Measurements from ENCODE around the gene CSRP3. TPM values are rescaled to one million over a fixed set of nuclear protein-coding genes. Genes with fewer than 3 reads are reported as not detected.

CSRP3 gene
- total RNA-seq, 1 donor from 2014 or later = not detected

DNA sequence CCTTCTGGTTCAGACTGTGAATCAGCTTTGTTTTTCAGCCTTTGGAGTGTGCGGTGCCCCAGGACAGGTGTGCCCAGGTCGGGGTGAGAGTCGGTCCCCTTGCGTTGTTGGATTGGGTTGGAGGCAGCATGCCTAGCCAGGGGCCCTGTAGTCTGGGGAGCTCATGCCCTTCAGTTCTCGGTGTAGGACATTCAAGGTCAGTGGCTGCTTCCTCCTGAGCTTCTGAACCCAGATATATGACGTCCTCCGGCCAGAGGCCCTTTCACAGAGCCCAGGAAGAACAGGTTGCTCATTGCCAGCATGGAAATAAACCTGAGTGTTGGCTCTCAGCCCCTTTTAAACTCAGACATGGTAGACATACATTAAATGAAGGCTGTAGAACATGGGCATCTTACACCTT, 2.7 kb downstream of the CSRP3 start:
- TF ChIP-seq, protein P1, sequence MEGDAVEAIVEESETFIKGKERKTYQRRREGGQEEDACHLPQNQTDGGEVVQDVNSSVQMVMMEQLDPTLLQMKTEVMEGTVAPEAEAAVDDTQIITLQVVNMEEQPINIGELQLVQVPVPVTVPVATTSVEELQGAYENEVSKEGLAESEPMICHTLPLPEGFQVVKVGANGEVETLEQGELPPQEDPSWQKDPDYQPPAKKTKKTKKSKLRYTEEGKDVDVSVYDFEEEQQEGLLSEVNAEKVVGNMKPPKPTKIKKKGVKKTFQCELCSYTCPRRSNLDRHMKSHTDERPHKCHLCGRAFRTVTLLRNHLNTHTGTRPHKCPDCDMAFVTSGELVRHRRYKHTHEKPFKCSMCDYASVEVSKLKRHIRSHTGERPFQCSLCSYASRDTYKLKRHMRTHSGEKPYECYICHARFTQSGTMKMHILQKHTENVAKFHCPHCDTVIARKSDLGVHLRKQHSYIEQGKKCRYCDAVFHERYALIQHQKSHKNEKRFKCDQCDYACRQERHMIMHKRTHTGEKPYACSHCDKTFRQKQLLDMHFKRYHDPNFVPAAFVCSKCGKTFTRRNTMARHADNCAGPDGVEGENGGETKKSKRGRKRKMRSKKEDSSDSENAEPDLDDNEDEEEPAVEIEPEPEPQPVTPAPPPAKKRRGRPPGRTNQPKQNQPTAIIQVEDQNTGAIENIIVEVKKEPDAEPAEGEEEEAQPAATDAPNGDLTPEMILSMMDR (IDR thresholded peaks at IDR 0.05) = no peak
- Mint-ChIP-seq H3K36me3 (ENCODE audit: low read depth) (no peaks in the 10 kb centered on the region), H3K4me3 (no peak overlapping the region), H3K27me3 (peaks cover 13% of the 10 kb centered on the region), H3K4me1 (no peaks in the 10 kb centered on the region), H3K27ac (no peak overlapping the region), H3K9me3 (no peaks in the 10 kb centered on the region)
- intact Hi-C loops (cut with micrococcal nuclease) = no loop called here
- no peak for ATAC-seq (ENCODE audit: low read depth)
- CTCF ChIA-PET = no interaction called here
- DNase-seq = no peak
- POLR2A ChIA-PET = no interaction called here

DNA sequence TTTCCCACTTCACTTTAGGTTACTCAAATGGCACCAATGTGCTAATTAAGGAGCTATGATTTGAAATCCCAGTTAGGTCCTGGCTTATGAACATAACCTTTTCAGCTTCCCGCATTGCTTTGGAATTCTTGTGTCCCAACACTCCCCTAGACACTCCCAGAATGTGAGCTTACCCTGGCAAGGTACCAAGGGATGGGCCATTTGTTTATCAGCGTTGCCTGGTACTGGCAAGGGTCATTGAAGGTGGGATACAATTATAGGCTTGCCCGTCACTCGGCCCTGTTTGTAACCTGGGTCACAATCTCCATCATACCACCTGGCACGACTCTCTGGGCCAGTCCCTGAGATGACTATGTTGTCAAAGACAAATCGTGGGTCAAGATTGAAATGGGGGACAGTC, 5.4 kb downstream of the CSRP3 start:
- no peak for DNase-seq
- ChIA-PET POLR2A (no interaction called here), CTCF (no interaction called here)
- Mint-ChIP-seq H3K4me1 (no peaks in the 10 kb centered on the region), H3K4me3 (no peak overlapping the region), H3K36me3 (ENCODE audit: low read depth) (no peaks in the 10 kb centered on the region), H3K27me3 (peaks cover 10% of the 10 kb centered on the region), H3K9me3 (no peaks in the 10 kb centered on the region), H3K27ac (no peak overlapping the region)
- intact Hi-C loops (cut with micrococcal nuclease) = no loop called here
- TF ChIP-seq, protein P1 (IDR thresholded peaks at IDR 0.05) = no peak
- no peak for ATAC-seq (ENCODE audit: low read depth)

DNA sequence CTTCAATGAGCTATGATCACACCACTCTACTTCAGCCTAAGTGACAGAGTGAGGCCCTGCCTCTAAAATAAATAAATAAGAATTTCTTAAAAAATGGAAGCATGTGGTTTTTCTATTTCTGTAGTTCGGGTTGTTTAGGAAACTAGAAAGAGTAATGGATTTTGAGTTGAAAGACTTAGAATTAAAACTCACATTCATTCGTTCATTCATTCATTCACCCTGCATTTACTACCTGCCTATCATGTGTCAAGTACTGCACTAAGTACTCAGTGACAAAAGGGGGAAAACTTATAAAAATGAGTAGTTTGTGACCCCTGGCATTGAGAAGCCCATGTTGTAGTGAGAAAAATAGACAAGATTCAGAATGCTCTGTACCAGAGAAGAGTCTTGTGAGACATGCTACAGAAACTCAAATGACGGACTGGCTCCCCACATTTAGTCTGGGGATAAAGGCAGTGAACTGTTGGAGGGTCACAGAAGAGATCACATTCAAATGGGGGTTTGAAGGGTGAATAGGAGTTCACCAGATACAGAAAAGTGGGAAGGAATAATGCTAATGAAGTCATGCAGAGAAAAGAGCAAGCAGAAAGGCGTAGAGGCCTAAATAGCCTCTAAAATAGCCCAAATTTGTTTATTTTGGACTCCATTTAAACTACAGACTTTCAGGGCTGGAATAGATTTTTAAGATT, 7.0 kb downstream of the CSRP3 start:
- intact Hi-C loops (cut with micrococcal nuclease) = no loop called here
- no peaks in the 10 kb centered on the region for H3K4me1 Mint-ChIP-seq
- no peak overlapping the region for H3K4me3 Mint-ChIP-seq
- H3K27me3 Mint-ChIP-seq = peaks cover 3% of the 10 kb centered on the region
- ChIA-PET CTCF (no interaction called here), POLR2A (no interaction called here)
- DNase-seq (no peak), ATAC-seq (ENCODE audit: low read depth) (no peak)
- no peak overlapping the region for H3K27ac Mint-ChIP-seq
- TF ChIP-seq, protein P1 (IDR thresholded peaks at IDR 0.05) = no peak
- no peaks in the 10 kb centered on the region for H3K9me3 Mint-ChIP-seq
- no peaks in the 10 kb centered on the region for H3K36me3 Mint-ChIP-seq (ENCODE audit: low read depth)

DNA sequence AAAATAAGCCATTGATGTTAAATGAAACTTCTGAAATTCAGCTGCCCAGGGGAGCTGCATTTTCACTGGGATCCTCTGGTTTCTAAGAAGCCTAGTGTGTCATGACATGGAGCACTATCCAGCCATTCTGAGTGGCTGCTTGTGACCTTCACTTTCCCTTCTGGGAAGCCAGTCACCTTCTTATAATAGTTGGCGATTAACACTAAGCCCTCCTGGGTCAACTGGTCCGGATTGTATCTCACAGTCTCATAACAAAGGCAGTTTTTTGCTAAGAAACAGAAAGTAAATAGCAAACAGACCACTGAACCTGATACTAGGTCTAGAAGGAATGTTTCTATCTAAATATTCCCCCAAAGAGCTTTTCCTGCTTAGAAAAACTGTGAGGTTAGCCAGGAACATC, 7.9 kb downstream of the CSRP3 start:
- Mint-ChIP-seq H3K4me3 (no peak overlapping the region), H3K4me1 (no peaks in the 10 kb centered on the region), H3K9me3 (no peaks in the 10 kb centered on the region), H3K27me3 (no peaks in the 10 kb centered on the region), H3K27ac (no peak overlapping the region), H3K36me3 (ENCODE audit: low read depth) (no peaks in the 10 kb centered on the region)
- intact Hi-C loops (cut with micrococcal nuclease) = no loop called here
- TF ChIP-seq, protein P1 (IDR thresholded peaks at IDR 0.05) = no peak
- DNase-seq (no peak), ATAC-seq (ENCODE audit: low read depth) (no peak)
- CTCF ChIA-PET = no interaction called here
- POLR2A ChIA-PET = no interaction called here

DNA sequence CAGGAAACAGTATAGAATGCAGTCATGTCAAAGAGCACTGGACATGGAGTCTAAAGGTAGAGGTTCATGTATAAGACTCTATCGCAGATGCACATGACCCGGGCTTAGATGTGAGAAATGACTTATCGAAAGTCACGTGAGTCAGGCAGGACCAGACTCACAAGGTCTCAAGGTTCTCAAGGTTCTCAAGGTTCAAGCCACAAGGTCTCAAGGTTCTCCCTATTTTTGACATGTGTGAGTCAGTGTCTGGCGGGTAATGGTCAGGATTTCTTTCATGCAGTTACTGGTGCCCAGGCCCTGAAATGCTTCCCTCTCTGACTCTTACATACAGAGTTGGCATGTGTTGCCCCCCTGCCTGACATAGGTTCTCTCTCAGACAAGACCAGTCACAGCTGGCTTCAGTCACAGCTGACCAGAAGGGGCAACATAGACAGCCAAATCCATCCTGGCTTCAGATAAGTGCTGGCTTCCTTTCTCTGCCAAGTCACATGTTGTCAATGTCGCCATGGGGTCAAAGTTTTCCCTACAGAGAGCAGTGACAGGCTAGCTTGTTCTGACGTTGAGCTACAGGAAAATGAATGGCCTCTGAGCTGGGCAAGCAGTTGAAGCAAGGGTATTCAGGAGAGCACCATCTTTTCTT, 10.1 kb downstream of the CSRP3 start:
- intact Hi-C loops (cut with micrococcal nuclease) = no loop called here
- ChIA-PET CTCF (no interaction called here), POLR2A (interaction anchor here (0.6 kb wide), 1 partner anchor 24 kb away, joined by 3 read pairs; no protein-coding TSS in a partner anchor)
- ATAC-seq (ENCODE audit: low read depth) (no peak), DNase-seq (no peak)
- no peaks in the 10 kb centered on the region for H3K9me3 Mint-ChIP-seq
- H3K4me3 Mint-ChIP-seq = no peak overlapping the region
- no peaks in the 10 kb centered on the region for H3K36me3 Mint-ChIP-seq (ENCODE audit: low read depth)
- no peak overlapping the region for H3K27ac Mint-ChIP-seq
- no peaks in the 10 kb centered on the region for H3K4me1 Mint-ChIP-seq
- no peaks in the 10 kb centered on the region for H3K27me3 Mint-ChIP-seq
- TF ChIP-seq, protein P1 (IDR thresholded peaks at IDR 0.05) = no peak
